Stimulated activated CD8-positive, alpha-beta memory T cell treated with anti-CD3 and anti-CD28 coated beads, Interleukin-12 subunit alpha, Interleukin-12 subunit beta, amount 100 ng/mL, for 24 hours (primary cell): ENCODE results near the gene IRF8.
"Not testable (repeated sequence)": the region's sequence is repeated elsewhere in the genome, so short reads cannot be mapped to it uniquely, and the experiment has no call there.

ENCODE experiments used
- DNase-seq: peaks from one replicate; pipeline ENCODE4 v3.0.0-alpha.2; 2020; ENCODE audit errors: extremely low read depth

Gene IRF8

DNA sequence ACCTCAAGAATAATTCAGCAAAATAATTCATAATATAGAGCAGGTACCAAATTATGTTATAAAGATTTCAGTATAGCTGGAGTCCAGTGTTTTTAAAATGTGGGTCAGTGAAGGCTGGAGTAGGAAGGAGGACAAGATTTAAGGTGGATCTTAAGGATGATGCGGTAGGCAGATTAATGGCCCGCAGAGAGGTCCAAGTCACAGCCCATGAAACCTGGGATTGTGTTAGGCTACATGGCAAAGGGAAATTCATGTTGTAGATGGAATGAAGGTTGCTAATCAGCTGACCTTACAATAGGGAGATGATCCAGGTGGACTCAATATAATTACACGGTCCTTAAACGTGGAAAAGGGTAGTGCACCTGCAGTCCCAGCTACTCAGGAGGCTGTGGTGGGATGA lies 6.2 kb upstream of the IRF8 start:
- no peak for DNase-seq

DNA sequence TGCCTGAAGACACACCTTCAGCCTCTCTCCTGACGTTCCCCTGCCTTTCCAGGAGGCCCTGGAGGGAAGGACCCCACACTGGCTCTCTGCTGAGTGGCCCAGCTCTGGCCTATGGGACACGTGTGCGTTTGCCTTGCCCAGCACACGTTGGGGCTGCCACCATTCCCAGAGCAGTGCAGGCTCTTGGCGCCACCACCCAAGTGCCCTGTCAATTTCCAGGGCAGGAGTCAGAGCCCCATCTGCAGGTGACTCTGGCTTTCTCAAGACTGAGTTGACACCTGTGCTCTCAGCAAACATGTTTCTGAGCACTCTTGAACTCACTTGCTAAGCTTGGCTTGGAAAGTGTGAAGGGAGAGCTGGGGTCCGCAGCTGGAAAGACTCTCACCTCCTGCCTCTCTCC lies 4.7 kb upstream of the IRF8 start:
- DNase-seq = no peak

DNA sequence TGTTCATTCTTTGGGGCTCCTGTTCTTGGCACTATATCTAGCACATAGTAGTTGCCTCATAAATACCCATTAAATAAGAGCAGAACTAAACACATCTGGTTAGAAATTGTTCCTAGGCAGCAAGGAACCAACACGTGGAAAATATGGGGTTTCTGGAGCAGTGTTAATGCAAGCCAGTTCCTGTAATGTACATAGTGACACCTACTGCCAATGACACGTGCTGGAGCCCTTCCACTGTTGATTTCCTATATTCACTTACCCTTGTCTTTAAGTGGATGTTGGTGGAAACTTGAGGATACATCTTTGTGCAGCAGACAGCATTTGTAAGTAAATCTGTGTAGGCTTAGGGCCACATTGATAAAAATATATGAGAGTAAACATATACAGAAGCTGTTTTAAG lies 1.6 kb upstream of the IRF8 start:
- DNase-seq = no peak

DNA sequence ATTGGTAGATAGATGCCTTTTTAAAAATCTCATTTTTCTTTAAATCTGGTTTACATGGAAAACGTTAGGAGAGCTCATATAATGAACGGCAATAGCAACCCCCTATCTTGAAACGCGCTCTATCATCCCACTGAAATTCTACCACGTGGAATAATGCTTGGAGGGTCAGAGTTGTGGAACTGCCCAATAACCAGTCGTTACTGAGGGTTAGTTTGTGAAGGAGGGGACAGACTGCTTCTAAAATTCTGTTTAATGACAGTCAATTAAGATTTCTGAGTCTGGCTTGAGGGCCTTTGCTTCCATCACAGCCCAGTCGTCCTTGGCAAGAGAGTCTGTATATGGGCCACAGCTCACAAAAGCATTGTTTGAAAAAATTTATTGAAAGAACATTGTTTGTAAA lies 482 bp downstream of the IRF8 start:
- DNase-seq = no peak

DNA sequence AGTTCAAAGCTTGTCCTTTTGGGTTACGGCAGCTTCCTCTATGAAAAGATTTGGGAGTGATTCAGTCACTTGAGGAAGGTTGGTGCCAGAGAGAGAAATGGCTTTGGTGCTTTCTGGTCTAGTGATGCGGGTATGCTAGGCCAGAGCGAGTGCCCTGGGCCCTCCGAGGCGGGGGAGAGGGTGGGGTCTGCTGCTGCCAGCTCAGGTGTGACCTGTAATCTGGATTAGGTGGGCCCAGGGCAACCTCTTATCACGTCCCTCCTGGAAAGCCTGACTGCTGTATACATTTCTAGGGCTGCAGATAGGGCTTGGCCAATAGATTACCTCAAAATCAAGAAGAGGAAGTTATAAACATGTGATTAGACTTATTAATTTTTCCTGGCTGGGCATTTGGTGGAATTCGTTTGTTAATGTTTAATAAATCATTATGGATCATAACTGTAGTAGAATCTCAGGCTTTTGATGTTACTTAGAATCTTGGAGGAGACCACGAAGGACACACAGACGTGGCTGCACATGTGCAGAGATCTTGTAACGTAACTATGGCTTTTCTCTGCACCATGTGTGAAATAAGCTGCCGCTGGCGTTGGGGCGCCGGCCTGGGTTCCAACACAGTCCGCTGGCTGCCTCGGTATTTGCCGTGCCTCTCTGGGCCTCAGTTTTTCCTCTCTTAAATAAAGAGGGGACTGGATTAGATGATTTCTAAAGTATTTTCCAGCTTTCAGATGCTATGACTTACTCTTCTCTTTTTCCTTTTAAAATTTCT lies 1.2 kb downstream of the IRF8 start:
- DNase-seq = no peak

DNA sequence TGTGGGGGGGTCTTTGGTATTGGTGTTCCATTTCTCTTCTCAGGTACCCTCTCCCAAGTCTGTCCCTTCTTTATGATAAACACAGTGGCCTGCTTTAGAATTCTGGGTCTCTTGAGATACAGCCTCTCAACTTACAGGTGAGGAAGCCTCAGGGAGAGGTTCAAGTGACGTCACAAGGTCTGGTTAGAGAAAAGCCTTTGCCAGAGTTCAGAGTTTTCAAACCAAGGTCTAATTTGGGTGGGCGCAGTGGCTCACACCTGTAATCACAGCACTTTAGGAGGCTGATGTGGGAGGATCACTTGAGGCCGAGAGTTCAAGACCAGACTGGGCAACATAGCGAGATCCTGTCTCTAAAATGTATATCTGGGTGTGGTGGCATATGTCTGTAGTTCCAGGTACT lies 2.1 kb downstream of the IRF8 start:
- no peak for DNase-seq

DNA sequence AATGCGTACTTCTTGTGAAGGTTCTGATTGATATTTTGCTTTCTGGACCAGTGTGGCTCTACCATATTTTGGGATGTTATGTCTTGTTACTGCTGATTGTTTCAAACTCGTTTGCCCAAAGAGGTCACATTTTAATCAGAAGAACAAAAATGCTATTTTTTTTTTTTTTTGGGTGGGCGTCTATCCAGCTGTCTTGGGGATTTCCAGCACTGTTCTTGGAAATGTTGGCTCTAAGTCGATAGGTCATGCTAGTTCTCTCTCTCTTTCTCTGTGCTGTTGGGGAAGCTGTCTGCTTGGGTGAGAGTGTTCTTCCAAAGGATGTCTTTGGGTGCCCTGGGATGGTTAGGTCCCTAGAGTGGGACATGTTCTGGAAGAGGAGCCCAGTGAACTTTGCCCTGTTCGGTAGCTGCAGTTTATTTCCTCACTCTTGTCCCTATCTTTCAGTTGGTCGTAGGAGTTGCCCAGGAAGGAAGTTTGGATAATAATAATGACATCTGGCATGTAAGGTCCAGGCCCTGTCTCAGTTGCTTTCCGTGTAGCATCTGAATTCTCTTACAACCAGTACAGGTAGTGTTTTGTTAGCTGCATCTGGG lies 2.9 kb downstream of the IRF8 start:
- no peak for DNase-seq

DNA sequence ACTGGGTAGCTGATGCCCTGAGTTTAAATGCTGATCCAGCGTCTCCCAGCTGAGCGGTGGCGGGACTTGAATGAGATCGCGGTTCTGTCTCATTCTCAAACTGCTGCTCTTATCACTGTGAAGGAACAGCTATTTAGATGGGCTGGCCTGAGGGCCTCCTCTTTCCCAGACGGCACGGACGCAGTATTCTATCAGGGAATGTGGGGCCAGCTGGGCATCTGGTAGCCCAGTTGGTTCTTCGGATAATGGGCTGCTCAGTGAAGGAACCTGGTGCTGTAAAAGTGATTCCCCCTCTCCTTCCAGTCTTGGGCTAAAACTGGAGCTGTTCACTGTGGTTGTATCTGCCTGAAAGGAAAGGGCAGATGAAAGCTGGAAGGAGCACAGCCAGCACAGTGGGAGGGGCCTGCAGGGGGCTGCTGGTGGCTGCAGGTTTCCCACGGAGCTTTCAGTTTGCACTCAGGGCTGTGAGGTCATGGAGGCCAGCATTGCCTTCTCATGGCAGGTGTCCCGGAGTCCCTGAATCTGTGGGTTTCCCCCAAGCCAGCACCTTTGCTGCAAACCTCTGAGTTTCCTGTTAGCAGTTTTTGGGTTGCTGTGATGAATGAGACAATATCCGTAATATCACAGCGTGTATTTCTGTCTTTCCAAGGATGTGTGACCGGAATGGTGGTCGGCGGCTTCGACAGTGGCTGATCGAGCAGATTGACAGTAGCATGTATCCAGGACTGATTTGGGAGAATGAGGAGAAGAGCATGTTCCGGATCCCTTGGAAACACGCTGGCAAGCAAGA lies 3.6 kb downstream of the IRF8 start:
- no peak for DNase-seq

DNA sequence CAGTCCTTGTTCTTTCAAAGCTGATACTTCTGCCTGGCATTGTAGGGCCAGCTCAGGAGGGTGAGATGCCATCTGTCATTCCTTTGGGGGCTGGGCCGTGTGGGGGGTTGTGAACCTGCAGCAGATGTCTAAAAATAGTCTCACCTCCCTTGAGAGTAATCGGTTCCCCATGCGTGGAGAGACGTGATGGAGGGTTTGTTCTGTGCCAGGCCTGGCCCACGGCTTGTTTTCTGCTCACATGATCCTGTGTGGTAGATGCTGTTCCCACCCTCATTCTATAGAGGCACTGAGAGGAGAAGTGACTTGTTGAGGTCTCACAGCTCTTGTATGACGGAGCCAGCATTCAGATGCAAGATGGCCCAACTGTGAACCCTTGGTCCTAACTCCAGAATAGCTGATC lies 4.6 kb downstream of the IRF8 start:
- DNase-seq = no peak

- DNase-seq = no peak
These were observed 6.4 kb downstream of the IRF8 start for GRCh38 chr16:85905110-85906095.

DNA sequence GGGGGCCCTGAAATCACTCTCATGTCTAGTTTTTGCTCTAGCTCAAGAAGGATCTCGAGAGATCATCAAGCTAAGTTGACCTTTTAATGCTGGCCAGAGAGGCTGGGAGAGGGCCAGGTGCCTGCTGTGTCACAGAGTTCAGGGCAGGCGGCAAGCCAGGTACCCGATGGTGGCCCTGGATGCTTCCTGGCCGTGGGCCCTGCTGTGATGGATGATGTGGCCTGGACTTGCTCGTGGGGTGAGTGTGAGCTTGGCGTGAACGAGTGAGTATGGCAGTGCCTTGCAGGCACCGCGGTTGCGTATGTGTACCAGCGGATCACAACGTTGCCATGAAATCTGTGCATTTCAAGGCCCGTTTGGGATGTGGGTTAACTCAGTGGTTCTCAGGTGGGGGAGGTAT lies 7.4 kb downstream of the IRF8 start:
- DNase-seq = no peak

DNA sequence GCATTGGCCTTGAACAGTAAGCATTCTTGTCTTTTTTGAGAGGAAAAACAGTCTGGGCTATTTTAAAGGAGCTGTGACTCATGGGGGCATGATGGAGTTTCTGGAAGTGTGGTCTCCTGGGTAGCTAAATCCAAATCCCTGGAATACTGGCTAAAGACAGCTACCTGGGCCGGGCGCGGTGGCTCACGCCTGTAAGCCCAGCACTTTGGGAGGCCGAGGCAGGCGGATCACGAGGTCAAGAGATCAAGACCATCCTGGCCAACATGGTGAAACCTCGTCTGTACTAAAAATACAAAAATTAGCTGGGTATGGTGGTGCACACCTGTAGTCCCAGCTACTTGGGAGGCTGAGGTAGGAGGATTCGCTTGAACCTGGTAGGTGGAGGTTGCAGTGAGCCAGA lies 8.3 kb downstream of the IRF8 start:
- not testable (repeated sequence) for DNase-seq

DNA sequence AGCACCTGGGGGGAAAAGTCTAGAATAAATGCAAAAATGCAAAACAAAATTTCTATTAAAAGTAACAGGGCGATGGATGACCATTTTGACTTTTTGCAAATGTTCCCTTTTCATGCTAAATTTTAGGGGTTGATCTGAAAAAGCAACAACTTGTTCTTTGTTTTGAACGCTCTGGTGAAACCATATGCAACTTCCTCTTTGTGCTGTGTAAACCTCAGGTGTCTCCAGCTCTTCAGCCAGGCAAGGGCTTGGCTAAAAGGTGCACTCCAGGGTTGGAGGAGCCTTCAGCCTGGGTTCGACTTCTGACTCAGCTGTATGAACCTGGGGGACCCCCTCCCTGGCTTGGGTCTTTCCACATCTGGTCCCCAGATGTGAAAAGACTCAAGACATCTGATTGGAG lies 9.5 kb downstream of the IRF8 start:
- no peak for DNase-seq

DNA sequence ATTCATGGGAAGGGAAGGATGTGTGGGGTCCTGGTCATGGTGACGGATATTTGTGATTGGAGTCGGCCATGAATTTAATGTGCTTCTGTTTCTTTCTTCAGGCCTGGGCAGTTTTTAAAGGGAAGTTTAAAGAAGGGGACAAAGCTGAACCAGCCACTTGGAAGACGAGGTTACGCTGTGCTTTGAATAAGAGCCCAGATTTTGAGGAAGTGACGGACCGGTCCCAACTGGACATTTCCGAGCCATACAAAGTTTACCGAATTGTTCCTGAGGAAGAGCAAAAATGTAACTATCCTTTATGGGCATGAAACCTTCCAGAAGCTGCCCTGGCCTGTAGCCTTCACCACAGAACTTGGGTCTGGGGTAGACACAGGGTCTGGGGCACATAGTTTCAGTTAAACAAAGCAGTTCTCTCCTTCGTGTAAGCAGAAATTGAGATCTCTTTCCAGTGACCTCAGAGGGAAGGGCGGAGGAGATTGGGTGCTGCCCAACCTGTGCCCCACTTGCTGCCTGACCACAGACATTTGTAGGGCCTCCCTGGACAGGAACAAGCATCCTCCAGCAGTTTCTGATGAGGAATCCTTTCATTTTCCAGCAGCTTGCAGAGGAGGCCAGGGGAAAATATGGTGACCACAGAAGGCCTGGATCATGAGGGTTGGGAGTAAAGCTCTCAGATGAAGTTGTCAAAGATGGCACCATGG lies 10.1 kb downstream of the IRF8 start:
- DNase-seq = no peak

GRCh38 chr16:85909932-85910853 lies 11.2 kb downstream of the IRF8 start:
- no peak for DNase-seq

GRCh38 chr16:85910854-85911247 lies 11.9 kb downstream of the IRF8 start:
- DNase-seq = no peak

GRCh38 chr16:85911251-85911930 lies 12.4 kb downstream of the IRF8 start:
- DNase-seq = no peak

- no peak for DNase-seq
These were observed 13.4 kb downstream of the IRF8 start for GRCh38 chr16:85912211-85912974.

DNA sequence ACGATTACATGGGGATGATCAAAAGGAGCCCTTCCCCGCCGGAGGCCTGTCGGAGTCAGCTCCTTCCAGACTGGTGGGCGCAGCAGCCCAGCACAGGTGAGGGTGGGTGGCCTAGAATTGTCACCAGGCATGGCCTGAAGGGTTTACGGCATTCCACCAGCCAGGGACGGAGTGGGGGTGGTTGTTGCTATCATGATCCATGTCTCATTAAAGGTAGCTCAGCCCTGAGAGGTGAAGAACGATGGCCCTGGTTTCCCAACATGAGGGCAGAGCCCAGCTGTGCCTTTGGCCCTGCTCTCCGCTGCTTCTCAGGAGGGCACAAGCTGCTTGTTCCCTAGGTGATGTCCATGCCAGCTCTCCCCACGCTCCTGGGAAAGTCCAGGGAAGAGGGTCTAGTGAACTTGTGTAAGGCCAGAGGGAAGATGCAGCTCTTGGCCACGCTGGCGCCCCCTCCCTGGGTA lies 14.2 kb downstream of the IRF8 start:
- no peak for DNase-seq
